Body of pancreas (tissue), 4 donors: ENCODE results near the gene NPR3. TPM values are rescaled to one million over a fixed set of nuclear protein-coding genes. Genes with fewer than 3 reads are reported as not detected.

ENCODE experiments used
- ATAC-seq: fragments of 150-250 bp; one replicate; pipeline ENCODE4 v1.9.1; 2016
- DNase-seq, 4 donors: peaks; one replicate each; pipeline ENCODE4 v3.0.0-alpha.2; 2019
- H3K27ac ChIP-seq, 4 donors: fragments of 200-600 bp; sonication (generic); 1 replicate in 3 of 4; 2 replicates in 1 of 4; pipeline versions ENCODE4 v1.5.1 to v1.6.1; 2016 to 2019; ENCODE audit warnings: mild to moderate bottlenecking in 1 of 4, mixed read lengths in 1 of 4, moderate library complexity in 1 of 4
- H3K27me3 ChIP-seq, 2 donors: fragments of 200-600 bp; sonication (generic); one replicate each; pipeline ENCODE4 v1.6.0; 2016; ENCODE audit warnings: mild to moderate bottlenecking in 1 of 2
- H3K36me3 ChIP-seq, 2 donors: fragments of 200-600 bp; sonication (generic); replicated peaks in 1 of 2; 2 replicates each; pipeline ENCODE4 v1.5.1; 2016; ENCODE audit warnings: low read depth in 2 of 2; ENCODE audit not compliant: insufficient read depth in 1 of 2
- H3K4me1 ChIP-seq: fragments of 200-600 bp; sonication (generic); one replicate; pipeline ENCODE4 v1.6.0; 2016
- H3K4me3 ChIP-seq, 2 donors: fragments of 200-600 bp; sonication (generic); 1 replicate in 1 of 2; 2 replicates in 1 of 2; pipeline ENCODE4 v1.5.1; 2016 to 2019
- H3K9me3 ChIP-seq, 3 donors: fragments of 200-600 bp; sonication (generic); 1 replicate in 2 of 3; 2 replicates in 1 of 3; pipeline ENCODE4 v1.5.1; 2016
- CTCF ChIP-seq, 7 experiments: fragments of 450-650 bp in 4 of 7; fragments of 200-600 bp in 3 of 7; sonication (generic) in 3 of 7; IDR thresholded peaks; one replicate each; pipeline ENCODE4 v1.5.1; 2016 to 2019; ENCODE audit warnings: antibody characterized with exemption in 7 of 7
- POLR2A ChIP-seq, 3 donors: fragments of 450-650 bp; IDR thresholded peaks; one replicate each; pipeline ENCODE4 v1.6.1; 2016; ENCODE audit warnings: antibody characterized with exemption in 3 of 3, mild to moderate bottlenecking in 2 of 3
- WGBS, 2 donors: methylation state at CpG; one replicate each; pipeline ENCODE4 v1.1.5; 2017; 5-methylcytosine and 5-hydroxymethylcytosine counted together
- intact Hi-C: fragments of 100-400 bp; cut with DNase I; formaldehyde crosslinking; loops from one replicate; pipeline ENCODE4 v1.15.1; 2023
- total RNA-seq, 2 donors: library from RNA; depleted of rRNA; stranded (reverse); fragments of >200 nt; gene quantifications; one replicate each; pipeline ENCODE4 v1.1.0, GENCODE V29; 2016

NPR3 gene
- total RNA-seq, 2 donors from 2014 or later, result 2.6 to 4.7 TPM

GRCh38 chr5:32778403-32778802 lies 67.3 kb downstream of the NPR3 start:
- ATAC-seq (no peak), DNase-seq (no peak)
- intact Hi-C loops, result no loop called here
- no peak overlapping the region for H3K27ac ChIP-seq
- TF ChIP-seq CTCF (IDR thresholded peaks at IDR 0.05) (no peak), POLR2A (IDR thresholded peaks at IDR 0.05) (no peak)
- H3K4me3 ChIP-seq, result no peak overlapping the region
- H3K4me1 ChIP-seq, result no peaks in the 10 kb centered on the region
- no peaks in the 10 kb centered on the region for H3K9me3 ChIP-seq
- no peaks in the 10 kb centered on the region for H3K36me3 ChIP-seq
- H3K27me3 ChIP-seq, result no peaks in the 10 kb centered on the region
- 68 to 78% methylated on average over 2 of the region's 2 CpGs for WGBS, 2 donors

- H3K4me3 ChIP-seq, result no peak overlapping the region
- no peak for DNase-seq
- H3K36me3 ChIP-seq, result no peaks in the 10 kb centered on the region
- intact Hi-C loops, result no loop called here
- TF ChIP-seq CTCF (IDR thresholded peaks at IDR 0.05) (no peak), POLR2A (IDR thresholded peaks at IDR 0.05) (no peak)
- H3K9me3 ChIP-seq, result no peaks in the 10 kb centered on the region
- H3K27ac ChIP-seq, result no peak overlapping the region
- H3K27me3 ChIP-seq, result no peaks in the 10 kb centered on the region
- no peaks in the 10 kb centered on the region for H3K4me1 ChIP-seq
- ATAC-seq, result no peak
- 60 to 70% methylated on average over 5 of the region's 5 CpGs for WGBS, 2 donors
Measured at GRCh38 chr5:32779754-32780415, 68.8 kb downstream of the NPR3 start.

GRCh38 chr5:32780508-32780919 lies 69.4 kb downstream of the NPR3 start:
- no peaks in the 10 kb centered on the region for H3K36me3 ChIP-seq
- intact Hi-C loops, result no loop called here
- 57 to 69% methylated on average over 10 of the region's 10 CpGs for whole genome bisulfite sequencing, 2 donors
- H3K27ac ChIP-seq, result no peak overlapping the region
- ATAC-seq (no peak), DNase-seq (no peak)
- no peaks in the 10 kb centered on the region for H3K9me3 ChIP-seq
- no peak overlapping the region for H3K4me3 ChIP-seq
- H3K27me3 ChIP-seq, result no peaks in the 10 kb centered on the region
- TF ChIP-seq CTCF (IDR thresholded peaks at IDR 0.05) (no peak), POLR2A (IDR thresholded peaks at IDR 0.05) (no peak)
- no peaks in the 10 kb centered on the region for H3K4me1 ChIP-seq

GRCh38 chr5:32783661-32784060 lies 72.5 kb downstream of the NPR3 start:
- Histone ChIP-seq H3K4me1 (no peaks in the 10 kb centered on the region), H3K27me3 (no peaks in the 10 kb centered on the region), H3K4me3 (no peak overlapping the region), H3K27ac (no peak overlapping the region), H3K36me3 (no peaks in the 10 kb centered on the region), H3K9me3 (no peaks in the 10 kb centered on the region)
- ATAC-seq, result no peak
- DNase-seq, result no peak
- 68 to 78% methylated on average over 4 of the region's 4 CpGs for WGBS, 2 donors
- intact Hi-C loops, result no loop called here
- TF ChIP-seq CTCF (IDR thresholded peaks at IDR 0.05) (no peak), POLR2A (IDR thresholded peaks at IDR 0.05) (no peak)

- H3K27me3 ChIP-seq, result no peaks in the 10 kb centered on the region
- H3K9me3 ChIP-seq, result no peaks in the 10 kb centered on the region
- no peaks in the 10 kb centered on the region for H3K36me3 ChIP-seq
- ATAC-seq, result peak; percentile 76
- DNase-seq, result peak in 1 of 4 donors; percentile 12
- no peak for TF ChIP-seq POLR2A (IDR thresholded peaks at IDR 0.05)
- TF ChIP-seq CTCF (IDR thresholded peaks at IDR 0.05), result no peak
- peak overlapping the region in 3 of 4 donors; percentile 42 to 52 (median 48) for H3K27ac ChIP-seq
- intact Hi-C loops, result no loop called here
- H3K4me3 ChIP-seq, result no peak overlapping the region
- 32 to 45% methylated on average over 3 of the region's 3 CpGs for WGBS, 2 donors
- H3K4me1 ChIP-seq, result no peaks in the 10 kb centered on the region
Measured at GRCh38 chr5:32785611-32786254, 74.6 kb downstream of the NPR3 start.
